Right ventricle myocardium inferior (tissue), 1 donor: Measurements from ENCODE around the gene RTBDN. TPM values are rescaled to one million over a fixed set of nuclear protein-coding genes. Genes with fewer than 3 reads are reported as not detected.

ENCODE experiments used
- ATAC-seq: fragments of 200-7000 bp; cut with Tn5 transposase; one replicate; pipeline ENCODE4 v1.9.1; 2020; ENCODE audit warnings: mild to moderate bottlenecking, moderate library complexity
- DNase-seq: peaks from one replicate; pipeline ENCODE4 v3.0.0; 2021; ENCODE audit errors: missing footprints
- intact Hi-C: fragments of 100-400 bp; cut with DNase I; formaldehyde crosslinking; loops from one replicate; pipeline ENCODE4 v1.11.0; 2022
- long read RNA-seq: library from polyadenylated mRNA; unstranded; transcript quantifications from one replicate; pipeline ENCODE4 v2.0.0, GENCODE V29; 2021
- total RNA-seq: library from RNA; stranded (reverse); fragmentation: NEBNext Ultra II Directional; extraction: Animal tissue kit (Norgen Biotek cat#: 25700); gene quantifications from one replicate; pipeline ENCODE4 v1.2.1, GENCODE V29; 2021
- donor health status: DM: no; HTN: yes; CAD: no; lungs with severe emphysema.

Gene RTBDN
- not detected for total RNA-seq
- long read RNA-seq = 0 reads

GRCh38 chr19:12834566-12834943 is at the start of gene RTBDN:
RTBDN (minus strand) TSS chr19:12834579; CDS start chr19:12829979, 4,600 bp downstream.
- intact Hi-C loops = no loop called here
- ATAC-seq (no peak), DNase-seq (no peak)

- intact Hi-C loops = no loop called here
- ATAC-seq = no peak
- no peak for DNase-seq
Observed at GRCh38 chr19:12882589-12882988, 48.2 kb upstream of the RTBDN start.

DNA sequence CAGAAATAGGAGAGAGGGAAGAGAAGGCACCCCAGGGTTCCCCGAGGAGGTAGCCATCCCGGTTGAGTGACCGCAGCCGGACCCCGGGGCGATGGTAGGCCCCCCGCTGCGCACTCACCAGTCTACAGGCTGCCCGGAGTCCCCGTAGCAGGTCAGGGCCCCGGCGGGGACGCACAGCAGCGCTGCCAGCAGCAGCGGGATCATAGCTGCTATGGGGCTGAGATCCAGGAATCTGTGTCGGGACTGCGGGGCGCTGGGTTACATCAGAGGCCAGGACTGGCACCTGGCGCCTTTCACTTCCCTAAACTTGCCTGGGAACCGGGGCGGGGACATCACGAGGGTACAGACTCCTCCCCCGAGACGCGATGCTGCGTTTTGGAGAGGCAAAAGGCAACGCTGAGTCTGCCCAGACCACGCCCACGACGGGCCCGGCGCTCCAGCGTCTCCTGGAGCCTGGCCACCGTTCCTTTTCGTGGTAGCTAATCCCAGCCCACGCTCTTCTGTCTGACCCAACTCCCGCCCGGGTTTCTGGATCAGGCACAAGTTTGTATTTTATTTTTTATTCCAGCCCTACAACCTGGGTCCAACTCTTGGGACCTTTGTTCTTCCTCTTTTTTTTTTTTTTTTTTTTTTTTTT is 46.9 kb upstream of the RTBDN start, which contains the start of gene DNASE2:
Gene DNASE2, minus strand, starts transcription at position 278 of the 637 bp plus-strand sequence. Its CDS starts 74 bp downstream, at position 204.
- peak; percentile 98 for DNase-seq
- peak; percentile 96 for ATAC-seq
- intact Hi-C loops = no loop called here

GRCh38 chr19:12880551-12881171 is 46.3 kb upstream of the RTBDN start:
- intact Hi-C loops = no loop called here

DNA sequence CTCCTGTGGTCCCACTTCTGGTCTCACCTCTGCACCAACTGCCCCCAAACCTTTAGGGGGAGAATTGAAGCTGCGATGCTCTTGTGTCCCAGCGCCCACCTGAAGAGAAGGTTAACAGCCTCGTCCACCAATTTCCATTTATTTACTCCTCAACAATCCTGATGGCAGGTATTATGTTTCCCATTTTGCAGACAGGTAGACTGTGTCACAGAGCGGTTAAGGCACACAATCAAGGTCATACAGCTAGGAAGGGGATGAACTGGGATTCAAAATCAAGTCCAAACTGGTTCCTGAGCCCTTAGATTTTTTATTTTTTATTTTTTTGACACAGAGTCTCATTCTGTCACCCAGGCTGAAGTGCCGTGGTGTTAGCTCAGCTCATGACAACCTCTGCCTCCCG is 40.7 kb upstream of the RTBDN start:
- ATAC-seq (no peak), DNase-seq (no peak)
- intact Hi-C loops = no loop called here

More at GRCh38 chr19:12880551-12881171, 46.3 kb upstream of the RTBDN start:
- ATAC-seq (peak; percentile 32), DNase-seq (no peak)

DNA sequence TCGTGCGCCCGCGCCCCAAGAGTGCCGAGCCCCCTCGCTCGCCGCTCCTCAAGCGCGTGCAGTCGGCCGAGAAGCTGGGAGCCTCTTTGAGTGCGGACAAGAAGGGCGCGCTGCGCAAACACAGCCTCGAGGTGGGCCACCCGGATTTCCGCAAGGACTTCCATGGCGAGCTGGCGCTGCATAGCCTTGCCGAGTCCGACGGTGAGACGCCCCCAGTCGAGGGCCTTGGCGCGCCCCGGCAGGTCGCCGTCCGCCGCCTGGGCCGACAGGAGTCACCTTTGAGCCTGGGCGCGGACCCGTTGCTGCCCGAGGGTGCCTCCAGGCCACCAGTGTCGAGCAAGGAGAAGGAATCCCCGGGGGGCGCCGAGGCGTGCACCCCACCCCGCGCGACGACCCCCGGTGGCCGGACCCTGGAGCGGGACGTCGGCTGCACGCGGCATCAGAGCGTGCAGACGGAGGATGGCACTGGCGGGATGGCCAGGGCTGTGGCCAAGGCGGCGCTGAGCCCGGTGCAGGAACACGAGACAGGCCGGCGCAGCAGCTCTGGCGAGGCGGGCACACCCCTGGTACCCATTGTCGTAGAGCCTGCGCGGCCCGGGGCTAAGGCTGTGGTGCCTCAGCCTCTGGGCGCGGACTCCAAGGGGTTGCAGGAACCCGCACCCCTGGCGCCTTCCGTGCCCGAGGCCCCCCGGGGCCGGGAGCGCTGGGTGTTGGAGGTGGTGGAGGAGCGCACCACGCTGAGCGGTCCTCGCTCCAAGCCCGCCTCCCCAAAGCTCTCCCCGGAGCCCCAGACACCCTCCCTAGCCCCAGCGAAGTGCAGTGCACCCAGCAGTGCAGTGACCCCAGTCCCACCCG is 39.7 kb upstream of the RTBDN start:
- no peak for DNase-seq
- intact Hi-C loops = no loop called here
- no peak for ATAC-seq

GRCh38 chr19:12872941-12873890 is 38.8 kb upstream of the RTBDN start:
- intact Hi-C loops = no loop called here
- peak; percentile 69 for ATAC-seq
- DNase-seq = no peak

DNA sequence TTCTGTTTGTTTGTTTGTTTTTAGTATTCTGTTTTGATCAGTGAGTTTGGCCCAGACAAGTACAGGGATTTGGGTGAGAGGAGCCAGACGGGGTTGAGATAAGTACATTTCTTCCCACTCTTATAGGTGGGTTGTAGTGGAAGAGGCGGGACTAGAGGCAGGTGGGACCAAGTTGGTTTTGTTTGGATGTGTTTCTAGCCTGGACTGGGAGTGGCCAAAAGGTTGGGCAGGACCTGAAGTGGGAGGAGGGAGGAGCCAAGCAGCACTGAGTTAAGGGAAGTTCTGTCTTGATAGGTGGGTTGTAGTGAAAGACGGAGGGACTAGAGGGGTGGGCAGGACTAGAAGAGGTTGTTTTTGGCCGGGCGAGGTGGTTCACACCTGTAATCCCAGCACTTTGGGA is 37.9 kb upstream of the RTBDN start:
- no peak for ATAC-seq
- DNase-seq = no peak
- intact Hi-C loops = no loop called here

- intact Hi-C loops = no loop called here
- DNase-seq = no peak
Observed at GRCh38 chr19:12871681-12872080, 37.3 kb upstream of the RTBDN start.

GRCh38 chr19:12868540-12869112 is 34.2 kb upstream of the RTBDN start:
- ATAC-seq (no peak), DNase-seq (no peak)
- intact Hi-C loops = no loop called here

More at GRCh38 chr19:12871681-12872080, 37.3 kb upstream of the RTBDN start:
- ATAC-seq = no peak

- intact Hi-C loops = no loop called here
- ATAC-seq = peak; percentile 71
- no peak for DNase-seq
Observed at GRCh38 chr19:12867120-12868099, 33.0 kb upstream of the RTBDN start.

- intact Hi-C loops = no loop called here
- no peak for ATAC-seq
Observed at GRCh38 chr19:12866416-12867119, 32.2 kb upstream of the RTBDN start.

DNA sequence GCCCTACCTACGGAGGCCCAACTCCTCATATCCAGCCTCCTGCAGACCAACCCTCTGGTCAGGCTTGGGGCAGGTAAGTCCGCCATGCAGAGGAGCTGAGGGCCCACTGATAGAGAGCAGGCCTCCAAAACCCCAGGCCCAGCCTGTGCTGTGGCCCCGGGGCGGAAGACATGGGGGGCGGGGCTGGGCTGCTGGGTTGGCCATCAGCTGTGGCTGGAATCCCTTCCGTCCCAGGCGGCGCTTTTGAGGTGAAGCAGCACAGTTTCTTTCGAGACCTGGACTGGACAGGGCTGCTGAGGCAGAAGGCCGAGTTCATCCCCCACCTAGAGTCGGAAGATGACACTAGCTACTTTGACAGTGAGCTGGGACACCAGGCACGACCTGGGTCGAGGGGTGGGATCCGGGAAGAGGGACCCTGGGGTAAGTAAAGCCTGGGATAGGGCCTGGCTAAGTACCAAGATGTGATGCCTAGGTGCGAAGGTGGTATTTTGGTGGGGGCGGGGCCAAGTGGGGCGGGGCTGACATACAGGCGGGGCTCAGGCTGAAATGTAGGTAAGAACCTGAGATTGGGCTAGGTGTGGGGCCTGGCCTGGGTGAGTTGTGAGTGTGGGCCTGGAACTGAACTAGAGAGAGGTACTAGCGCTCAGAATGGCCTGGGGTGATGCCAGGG is 31.5 kb upstream of the RTBDN start:
- ATAC-seq (no peak), DNase-seq (no peak)
- intact Hi-C loops = no loop called here

More at GRCh38 chr19:12866416-12867119, 32.2 kb upstream of the RTBDN start:
- no peak for DNase-seq

GRCh38 chr19:12864721-12865715 is 30.6 kb upstream of the RTBDN start:
- DNase-seq = no peak
- intact Hi-C loops = no loop called here
- no peak for ATAC-seq

- intact Hi-C loops = no loop called here
- DNase-seq (no peak), ATAC-seq (no peak)
Observed at GRCh38 chr19:12864143-12864542, 29.8 kb upstream of the RTBDN start.
